T-cell (primary cell): ENCODE data around the gene SUFU. TPM values are rescaled to one million over a fixed set of nuclear protein-coding genes. Genes with fewer than 3 reads are reported as not detected.

ENCODE experiments used
- ATAC-seq, 4 experiments: fragments of 200-7000 bp in 3 of 4; fragments of 150-1000 bp in 1 of 4; cut with Tn5 transposase; replicated peaks in 1 of 4; 1 replicate in 3 of 4; 2 replicates in 1 of 4; pipeline ENCODE4 v1.10.0; 2021; ENCODE audit warnings: moderate library complexity in 3 of 4, mild to moderate bottlenecking in 2 of 4, moderate number of reproducible peaks in 1 of 4
- CTCF ChIA-PET, 2 donors: fragments of 300-600 bp; sonication (Branson Sonifier 250); formaldehyde crosslinking; loops; one replicate each; lab custom pipeline; 2022; ENCODE audit warnings: antibody characterized with exemption in 2 of 2; lab: Charles Lee
- POLR2A ChIA-PET, 2 donors: fragments of 300-600 bp; sonication (Branson Sonifier 250); formaldehyde crosslinking; loops; one replicate each; lab custom pipeline; 2022; ENCODE audit warnings: antibody characterized with exemption in 2 of 2; lab: Charles Lee
- DNase-seq, 35 experiments: peaks; one replicate each; pipeline versions ENCODE4 v3.0.0 to v3.0.0-alpha.2; 2013 to 2023
- H3K27ac ChIP-seq: one replicate; pipeline ENCODE4 v1.5.1; 2013; ENCODE audit warnings: low read length
- H3K27me3 ChIP-seq, 2 experiments: replicated peaks in 1 of 2; 1 replicate in 1 of 2; 2 replicates in 1 of 2; pipeline versions ENCODE4 v1.6.1 to v1.7.0; 2013; ENCODE audit warnings: low read length in 1 of 2, mixed read lengths in 1 of 2; ENCODE audit not compliant: control insufficient read depth in 2 of 2, insufficient read depth in 2 of 2; ENCODE audit errors: extremely low read depth in 1 of 2
- H3K36me3 ChIP-seq, 2 donors: 1 replicate in 1 of 2; 2 replicates in 1 of 2; pipeline versions ENCODE4 v1.6.1 to v1.7.0; 2013; ENCODE audit warnings: low read length in 1 of 2; ENCODE audit not compliant: control insufficient read depth in 2 of 2, insufficient read depth in 1 of 2; ENCODE audit errors: extremely low read depth in 1 of 2
- H3K4me1 ChIP-seq, 2 experiments: 1 replicate in 1 of 2; 2 replicates in 1 of 2; pipeline versions ENCODE4 v1.6.1 to v1.7.0; 2013; ENCODE audit warnings: low read length in 2 of 2, mixed read lengths in 1 of 2; ENCODE audit not compliant: insufficient read depth in 2 of 2, control insufficient read depth in 1 of 2; ENCODE audit errors: extremely low read depth in 1 of 2
- H3K4me3 ChIP-seq, 2 donors: 1 replicate in 1 of 2; 2 replicates in 1 of 2; pipeline versions ENCODE4 v1.5.1 to v1.7.0; 2013; ENCODE audit warnings: mild to moderate bottlenecking in 2 of 2, low read length in 1 of 2, moderate library complexity in 1 of 2; ENCODE audit not compliant: control insufficient read depth in 1 of 2; ENCODE audit errors: extremely low read depth in 1 of 2
- H3K9me3 ChIP-seq: 2 replicates; pipeline ENCODE4 v1.7.0; 2013
- H3K27ac Mint-ChIP-seq, 2 donors: one replicate each; pipeline ENCODE4 v1.8.0; 2020 to 2021; ENCODE audit warnings: mild to moderate bottlenecking in 2 of 2, mixed read lengths in 2 of 2
- H3K27me3 Mint-ChIP-seq, 2 donors: one replicate each; pipeline ENCODE4 v1.8.0; 2021 to 2022; ENCODE audit warnings: mixed read lengths in 2 of 2
- H3K36me3 Mint-ChIP-seq: one replicate; pipeline ENCODE4 v1.8.0; 2021; ENCODE audit warnings: mixed read lengths
- H3K4me1 Mint-ChIP-seq, 3 donors: one replicate each; pipeline ENCODE4 v1.8.0; 2020 to 2022; ENCODE audit warnings: mixed read lengths in 3 of 3, mild to moderate bottlenecking in 1 of 3
- H3K4me3 Mint-ChIP-seq, 3 donors: one replicate each; pipeline ENCODE4 v1.8.0; 2020 to 2022; ENCODE audit warnings: mild to moderate bottlenecking in 3 of 3, mixed read lengths in 3 of 3, moderate library complexity in 3 of 3
- H3K9me3 Mint-ChIP-seq, 3 donors: one replicate each; pipeline ENCODE4 v1.8.0; 2020 to 2022; ENCODE audit warnings: mixed read lengths in 3 of 3
- WGBS: methylation state at CpG from one replicate; pipeline ENCODE4 v1.1.5; 2013; ENCODE audit warnings: missing lambda C conversion rate; ENCODE audit not compliant: insufficient coverage; 5-methylcytosine and 5-hydroxymethylcytosine counted together
- total RNA-seq, 35 experiments: library from RNA in 6 of 35; stranded (reverse) in 6 of 35; fragments of 120-200 nt in 1 of 35; gene quantifications; one replicate each; pipeline versions ENCODE4 v1.2.1 to v1.2.4 and lab custom pipeline; 2013 to 2026

Gene SUFU
- total RNA-seq, 5 donors from 2014 or later (not counting 1 experiment from before 2014, with no cell fraction given), result 13.2 to 16.4 (median 15.4) TPM

DNA sequence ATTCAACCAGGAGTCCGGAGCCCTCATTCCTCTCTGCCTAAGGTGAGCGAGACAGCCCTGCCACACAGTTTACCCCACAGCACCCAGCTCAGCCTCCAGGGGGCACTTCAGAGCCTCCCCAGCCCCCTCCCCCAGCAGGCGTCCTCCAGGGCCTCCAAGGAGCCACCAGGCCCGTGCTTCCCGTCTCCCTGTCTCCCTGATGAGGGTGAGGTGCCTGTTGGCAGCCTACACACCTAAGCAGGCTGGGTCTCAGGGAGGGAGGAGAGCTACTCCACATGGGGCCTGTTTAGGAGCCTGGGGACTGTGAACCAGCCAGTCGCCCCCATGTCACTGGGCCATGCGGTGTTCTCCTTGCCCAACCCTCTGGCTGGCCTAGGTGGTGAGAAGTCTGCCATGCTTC, 111.6 kb downstream of the SUFU start:
- Histone ChIP-seq H3K27me3 (no peaks in the 10 kb centered on the region), H3K27ac (no peak overlapping the region), H3K4me1 (peaks cover 28 to 37% of the 10 kb centered on the region in 2 experiments), H3K36me3 (peaks cover 0 to 40% of the 10 kb centered on the region in 2 donors), H3K9me3 (no peaks in the 10 kb centered on the region), H3K4me3 (no peak overlapping the region)
- no peaks in the 10 kb centered on the region for H3K27me3 Mint-ChIP-seq
- peaks cover 26% of the 10 kb centered on the region for H3K36me3 Mint-ChIP-seq
- peaks cover 30 to 36% (median 31%) of the 10 kb centered on the region in 3 donors for H3K4me1 Mint-ChIP-seq
- POLR2A ChIA-PET, result no interaction called here
- no peak overlapping the region for H3K27ac Mint-ChIP-seq
- 97% methylated on average over 4 of the region's 7 CpGs for WGBS
- H3K4me3 Mint-ChIP-seq, result no peak overlapping the region
- H3K9me3 Mint-ChIP-seq, result no peaks in the 10 kb centered on the region
- CTCF ChIA-PET, result interaction anchor here in 1 of 2 donors (0.5 to 0.9 kb wide), 2 partner anchors 10 to 313 kb away, joined by 3 to 4 read pairs; no protein-coding TSS in a partner anchor
- DNase-seq, result peak in 6 of 35 experiments; percentile 7 to 43 (median 14)
- ATAC-seq, result no peak

- H3K36me3 ChIP-seq, result peaks cover 0 to 40% of the 10 kb centered on the region in 2 donors
- peaks cover 26 to 35% of the 10 kb centered on the region in 2 experiments for H3K4me1 ChIP-seq
- Mint-ChIP-seq H3K4me3 (no peak overlapping the region), H3K27ac (no peak overlapping the region), H3K36me3 (peaks cover 26% of the 10 kb centered on the region), H3K4me1 (peaks cover 22 to 32% (median 23%) of the 10 kb centered on the region in 3 donors), H3K9me3 (no peaks in the 10 kb centered on the region), H3K27me3 (no peaks in the 10 kb centered on the region)
- no peak for ATAC-seq
- H3K27ac ChIP-seq, result no peak overlapping the region
- no peak overlapping the region for H3K4me3 ChIP-seq
- WGBS, result 70% methylated on average over 1 of the region's 1 CpG
- no peaks in the 10 kb centered on the region for H3K27me3 ChIP-seq
- no peak for DNase-seq
- ChIA-PET CTCF (interaction anchor here in 1 of 2 donors (0.6 kb wide), 1 partner anchor 10 kb away, joined by 3 read pairs; no protein-coding TSS in a partner anchor), POLR2A (no interaction called here)
- no peaks in the 10 kb centered on the region for H3K9me3 ChIP-seq
These were observed 112.4 kb downstream of the SUFU start for GRCh38 chr10:102616066-102616770.

DNA sequence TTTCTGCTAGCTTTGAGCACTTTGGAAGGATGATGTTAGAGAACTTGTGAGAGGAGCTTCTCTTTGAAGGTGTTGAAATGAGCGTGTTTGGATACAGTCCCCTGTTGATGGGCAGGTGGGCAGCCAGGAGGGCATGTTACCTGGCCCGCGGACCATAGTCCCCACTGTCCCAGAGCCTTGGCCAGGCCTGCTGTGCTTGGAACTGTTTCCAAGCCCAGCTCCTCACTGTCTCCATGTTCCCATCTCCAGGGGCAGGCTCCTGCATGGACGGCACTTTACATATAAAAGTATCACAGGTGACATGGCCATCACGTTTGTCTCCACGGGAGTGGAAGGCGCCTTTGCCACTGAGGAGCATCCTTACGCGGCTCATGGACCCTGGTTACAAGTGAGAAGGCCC, 113.3 kb downstream of the SUFU start:
- DNase-seq (no peak), ATAC-seq (no peak)
- Mint-ChIP-seq H3K4me1 (peaks cover 14 to 24% (median 20%) of the 10 kb centered on the region in 3 donors), H3K9me3 (no peaks in the 10 kb centered on the region), H3K27me3 (no peaks in the 10 kb centered on the region), H3K36me3 (peaks cover 26% of the 10 kb centered on the region), H3K27ac (no peak overlapping the region), H3K4me3 (no peak overlapping the region)
- Histone ChIP-seq H3K9me3 (no peaks in the 10 kb centered on the region), H3K27ac (no peak overlapping the region), H3K27me3 (no peaks in the 10 kb centered on the region), H3K4me1 (peaks cover 18 to 34% of the 10 kb centered on the region in 2 experiments), H3K4me3 (no peak overlapping the region), H3K36me3 (peaks cover 0 to 40% of the 10 kb centered on the region in 2 donors)
- ChIA-PET POLR2A (no interaction called here), CTCF (interaction anchor here in 1 of 2 donors (0.6 kb wide), 1 partner anchor 9 kb away, joined by 3 read pairs; no protein-coding TSS in a partner anchor)
- 100% methylated on average over 4 of the region's 9 CpGs for WGBS

DNA sequence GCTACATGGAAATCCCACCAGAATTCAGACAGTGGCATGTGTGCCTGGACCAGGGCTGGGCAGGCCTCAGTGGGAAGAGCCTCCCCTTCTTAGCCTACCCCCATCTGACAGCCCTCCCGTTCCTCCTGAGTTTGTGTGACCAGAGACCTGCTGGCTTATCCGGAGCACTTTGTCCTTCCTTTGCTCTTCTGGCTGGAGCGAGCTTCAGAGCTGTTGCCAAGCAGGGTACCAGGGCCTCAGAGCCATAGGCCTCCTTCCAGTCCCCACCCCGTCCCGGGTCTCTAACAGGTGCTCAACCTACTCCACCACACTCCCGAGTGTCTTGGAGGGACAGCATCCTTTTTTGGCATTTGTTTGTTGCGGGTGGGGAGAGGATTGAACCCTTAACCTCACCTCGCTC, 114.0 kb downstream of the SUFU start:
- ChIA-PET CTCF (no interaction called here), POLR2A (no interaction called here)

GRCh38 chr10:102619281-102619981, 115.7 kb downstream of the SUFU start:
- ATAC-seq, result no peak
- Histone ChIP-seq H3K27ac (no peak overlapping the region), H3K4me1 (peaks cover 0 to 13% of the 10 kb centered on the region in 2 experiments), H3K27me3 (no peaks in the 10 kb centered on the region), H3K9me3 (no peaks in the 10 kb centered on the region), H3K4me3 (no peak overlapping the region), H3K36me3 (peaks cover 0 to 37% of the 10 kb centered on the region in 2 donors)
- CTCF ChIA-PET, result interaction anchor here (0.6 to 0.9 kb wide), 2 partner anchors 19 to 32 kb away, joined by 4 to 6 read pairs; no protein-coding TSS in a partner anchor
- Mint-ChIP-seq H3K9me3 (no peaks in the 10 kb centered on the region), H3K4me3 (no peak overlapping the region), H3K36me3 (peaks cover 23% of the 10 kb centered on the region), H3K27ac (no peak overlapping the region), H3K27me3 (no peaks in the 10 kb centered on the region), H3K4me1 (peaks cover 0 to 9% (median 5%) of the 10 kb centered on the region in 3 donors)
- POLR2A ChIA-PET, result no interaction called here
- WGBS, result 97% methylated on average over 10 of the region's 14 CpGs
- no peak for DNase-seq

More for the DNA sequence above, 114.0 kb downstream of the SUFU start:
- Mint-ChIP-seq H3K36me3 (peaks cover 25% of the 10 kb centered on the region), H3K27me3 (no peaks in the 10 kb centered on the region), H3K4me3 (no peak overlapping the region), H3K27ac (no peak overlapping the region), H3K4me1 (peaks cover 6 to 16% (median 13%) of the 10 kb centered on the region in 3 donors), H3K9me3 (no peaks in the 10 kb centered on the region)
- DNase-seq (no peak), ATAC-seq (no peak)
- Histone ChIP-seq H3K27me3 (no peaks in the 10 kb centered on the region), H3K4me1 (peaks cover 11 to 27% of the 10 kb centered on the region in 2 experiments), H3K9me3 (no peaks in the 10 kb centered on the region), H3K4me3 (no peak overlapping the region), H3K36me3 (peaks cover 0 to 38% of the 10 kb centered on the region in 2 donors), H3K27ac (no peak overlapping the region)
- WGBS, result 89% methylated on average over 1 of the region's 8 CpGs

DNA sequence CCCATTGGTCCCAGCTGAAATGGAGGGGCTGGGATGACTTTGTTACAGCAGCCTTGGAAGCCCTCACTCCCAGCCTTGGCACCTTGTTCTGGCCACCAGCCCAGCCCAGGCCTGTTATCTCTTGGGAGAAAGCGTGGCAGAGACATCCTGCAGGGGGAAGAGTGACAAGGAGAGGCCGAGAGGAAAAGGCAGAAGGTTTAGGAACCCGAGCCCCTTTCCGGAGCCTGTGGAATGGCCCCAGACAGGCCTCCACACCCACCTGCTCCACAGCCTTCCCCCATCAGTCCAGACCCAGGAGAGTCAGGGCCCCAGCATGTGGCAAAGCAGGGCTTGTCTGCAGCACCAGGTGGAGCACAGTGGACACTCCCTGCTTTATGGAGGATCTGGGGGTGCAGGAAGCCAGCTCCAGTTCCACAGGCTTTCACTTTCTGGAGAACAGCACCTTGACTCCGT, 116.4 kb downstream of the SUFU start:
- no peaks in the 10 kb centered on the region for H3K27me3 ChIP-seq
- ChIA-PET POLR2A (no interaction called here), CTCF (no interaction called here)
- no peak for DNase-seq
- Mint-ChIP-seq H3K27ac (no peak overlapping the region), H3K27me3 (no peaks in the 10 kb centered on the region), H3K9me3 (no peaks in the 10 kb centered on the region), H3K4me3 (no peak overlapping the region), H3K4me1 (peaks cover 0 to 9% (median 5%) of the 10 kb centered on the region in 3 donors), H3K36me3 (peaks cover 23% of the 10 kb centered on the region)
- WGBS, result 71% methylated on average over 1 of the region's 5 CpGs
- peaks cover 0 to 36% of the 10 kb centered on the region in 2 donors for H3K36me3 ChIP-seq
- H3K4me1 ChIP-seq, result peaks cover 0 to 13% of the 10 kb centered on the region in 2 experiments
- ATAC-seq, result no peak
- H3K27ac ChIP-seq, result no peak overlapping the region
- H3K9me3 ChIP-seq, result no peaks in the 10 kb centered on the region
- no peak overlapping the region for H3K4me3 ChIP-seq
